ENCODE data around the gene HCN3.

Gene HCN3

GRCh38 chr1:155300024-155300423 lies 22.8 kb downstream of the HCN3 start:
- TF ChIP-seq, protein P1, sequence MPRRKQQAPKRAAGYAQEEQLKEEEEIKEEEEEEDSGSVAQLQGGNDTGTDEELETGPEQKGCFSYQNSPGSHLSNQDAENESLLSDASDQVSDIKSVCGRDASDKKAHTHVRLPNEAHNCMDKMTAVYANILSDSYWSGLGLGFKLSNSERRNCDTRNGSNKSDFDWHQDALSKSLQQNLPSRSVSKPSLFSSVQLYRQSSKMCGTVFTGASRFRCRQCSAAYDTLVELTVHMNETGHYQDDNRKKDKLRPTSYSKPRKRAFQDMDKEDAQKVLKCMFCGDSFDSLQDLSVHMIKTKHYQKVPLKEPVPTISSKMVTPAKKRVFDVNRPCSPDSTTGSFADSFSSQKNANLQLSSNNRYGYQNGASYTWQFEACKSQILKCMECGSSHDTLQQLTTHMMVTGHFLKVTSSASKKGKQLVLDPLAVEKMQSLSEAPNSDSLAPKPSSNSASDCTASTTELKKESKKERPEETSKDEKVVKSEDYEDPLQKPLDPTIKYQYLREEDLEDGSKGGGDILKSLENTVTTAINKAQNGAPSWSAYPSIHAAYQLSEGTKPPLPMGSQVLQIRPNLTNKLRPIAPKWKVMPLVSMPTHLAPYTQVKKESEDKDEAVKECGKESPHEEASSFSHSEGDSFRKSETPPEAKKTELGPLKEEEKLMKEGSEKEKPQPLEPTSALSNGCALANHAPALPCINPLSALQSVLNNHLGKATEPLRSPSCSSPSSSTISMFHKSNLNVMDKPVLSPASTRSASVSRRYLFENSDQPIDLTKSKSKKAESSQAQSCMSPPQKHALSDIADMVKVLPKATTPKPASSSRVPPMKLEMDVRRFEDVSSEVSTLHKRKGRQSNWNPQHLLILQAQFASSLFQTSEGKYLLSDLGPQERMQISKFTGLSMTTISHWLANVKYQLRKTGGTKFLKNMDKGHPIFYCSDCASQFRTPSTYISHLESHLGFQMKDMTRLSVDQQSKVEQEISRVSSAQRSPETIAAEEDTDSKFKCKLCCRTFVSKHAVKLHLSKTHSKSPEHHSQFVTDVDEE (CRISPR knock-in tag; IDR thresholded peaks at IDR 0.05), result no peak
- TF ChIP-seq OSR1 (CRISPR knock-in tag; IDR thresholded peaks at IDR 0.05) (no peak), RARB (CRISPR knock-in tag; IDR thresholded peaks at IDR 0.05) (no peak), SNAI2 (CRISPR knock-in tag; IDR thresholded peaks at IDR 0.05) (no peak), ZNF70 (CRISPR knock-in tag; IDR thresholded peaks at IDR 0.05) (no peak), PPARA (CRISPR knock-in tag; IDR thresholded peaks at IDR 0.05; ENCODE audit: borderline replicate concordance) (no peak), ISL1 (CRISPR knock-in tag; IDR thresholded peaks at IDR 0.05) (no peak), GLIS3 (CRISPR knock-in tag; IDR thresholded peaks at IDR 0.05) (no peak), PATZ1 (CRISPR knock-in tag; IDR thresholded peaks at IDR 0.05; ENCODE audit: borderline replicate concordance) (no peak), ZNF8 (CRISPR knock-in tag; IDR thresholded peaks at IDR 0.05) (no peak), ZNF565 (CRISPR knock-in tag; conservative IDR thresholded peaks at IDR 0.05; ENCODE audit: low read depth) (no peak), CSDC2 (CRISPR knock-in tag; IDR thresholded peaks at IDR 0.05) (no peak), ZFP30 (CRISPR knock-in tag; IDR thresholded peaks at IDR 0.05) (no peak), ESRRG (CRISPR knock-in tag; IDR thresholded peaks at IDR 0.05) (no peak), ZFP3 (CRISPR knock-in tag; IDR thresholded peaks at IDR 0.05) (no peak)
- TF ChIP-seq, protein P2, sequence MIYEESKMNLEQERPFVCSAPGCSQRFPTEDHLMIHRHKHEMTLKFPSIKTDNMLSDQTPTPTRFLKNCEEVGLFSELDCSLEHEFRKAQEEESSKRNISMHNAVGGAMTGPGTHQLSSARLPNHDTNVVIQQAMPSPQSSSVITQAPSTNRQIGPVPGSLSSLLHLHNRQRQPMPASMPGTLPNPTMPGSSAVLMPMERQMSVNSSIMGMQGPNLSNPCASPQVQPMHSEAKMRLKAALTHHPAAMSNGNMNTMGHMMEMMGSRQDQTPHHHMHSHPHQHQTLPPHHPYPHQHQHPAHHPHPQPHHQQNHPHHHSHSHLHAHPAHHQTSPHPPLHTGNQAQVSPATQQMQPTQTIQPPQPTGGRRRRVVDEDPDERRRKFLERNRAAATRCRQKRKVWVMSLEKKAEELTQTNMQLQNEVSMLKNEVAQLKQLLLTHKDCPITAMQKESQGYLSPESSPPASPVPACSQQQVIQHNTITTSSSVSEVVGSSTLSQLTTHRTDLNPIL (CRISPR knock-in tag; IDR thresholded peaks at IDR 0.05; ENCODE audit: low read depth), result no peak
- TF ChIP-seq, protein P3, sequence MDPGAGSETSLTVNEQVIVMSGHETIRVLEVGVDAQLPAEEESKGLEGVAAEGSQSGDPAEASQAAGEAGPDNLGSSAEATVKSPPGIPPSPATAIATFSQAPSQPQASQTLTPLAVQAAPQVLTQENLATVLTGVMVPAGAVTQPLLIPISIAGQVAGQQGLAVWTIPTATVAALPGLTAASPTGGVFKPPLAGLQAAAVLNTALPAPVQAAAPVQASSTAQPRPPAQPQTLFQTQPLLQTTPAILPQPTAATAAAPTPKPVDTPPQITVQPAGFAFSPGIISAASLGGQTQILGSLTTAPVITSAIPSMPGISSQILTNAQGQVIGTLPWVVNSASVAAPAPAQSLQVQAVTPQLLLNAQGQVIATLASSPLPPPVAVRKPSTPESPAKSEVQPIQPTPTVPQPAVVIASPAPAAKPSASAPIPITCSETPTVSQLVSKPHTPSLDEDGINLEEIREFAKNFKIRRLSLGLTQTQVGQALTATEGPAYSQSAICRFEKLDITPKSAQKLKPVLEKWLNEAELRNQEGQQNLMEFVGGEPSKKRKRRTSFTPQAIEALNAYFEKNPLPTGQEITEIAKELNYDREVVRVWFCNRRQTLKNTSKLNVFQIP (CRISPR knock-in tag; IDR thresholded peaks at IDR 0.05; ENCODE audit: borderline replicate concordance, low read depth), result no peak
- ATAC-seq, result no peak

DNA sequence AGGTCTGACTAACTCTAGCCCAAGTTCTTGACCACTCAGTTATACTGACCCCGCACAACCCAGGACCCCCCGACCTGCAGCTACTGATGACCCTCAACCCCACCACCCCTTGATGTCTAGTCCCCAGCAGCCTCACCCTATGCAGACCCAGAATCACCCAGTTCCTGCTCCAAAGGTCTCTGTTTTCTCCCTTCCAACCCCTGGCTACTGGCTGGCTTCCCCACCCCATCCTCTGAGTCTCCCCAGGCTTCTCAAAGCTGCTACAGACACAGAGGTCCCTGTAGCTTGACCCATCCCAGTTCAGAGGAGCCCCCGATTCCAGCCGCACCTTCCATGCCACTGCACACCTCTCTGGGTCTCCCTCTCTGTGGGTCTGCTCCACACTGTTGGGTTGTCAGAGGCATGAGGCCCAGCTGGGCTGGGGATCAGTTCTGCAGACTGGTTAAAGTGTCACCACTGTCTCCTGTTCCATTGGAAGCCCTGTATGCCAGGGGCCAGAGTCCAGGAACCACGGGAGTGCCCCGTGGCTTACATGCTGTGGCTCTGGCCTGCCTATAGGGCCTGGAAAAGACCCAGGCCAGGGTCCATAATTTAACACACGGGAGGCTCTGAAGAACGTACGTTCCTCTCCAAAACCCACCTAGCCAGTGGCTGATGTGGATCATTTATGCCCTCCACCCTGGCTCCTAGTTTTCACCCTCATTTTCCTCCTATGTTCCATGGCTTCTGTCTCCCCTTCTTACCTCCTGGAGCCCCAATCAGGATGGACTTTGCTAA lies 23.5 kb downstream of the HCN3 start:
- ATAC-seq, result no peak; the same call in 2 of the 3 replicates
- no peak for TF ChIP-seq OSR1 (CRISPR knock-in tag; IDR thresholded peaks at IDR 0.05)
- no peak for TF ChIP-seq ZNF70 (CRISPR knock-in tag; IDR thresholded peaks at IDR 0.05)
- no peak for TF ChIP-seq TCF4 (CRISPR knock-in tag; IDR thresholded peaks at IDR 0.05; ENCODE audit: borderline replicate concordance)

DNA sequence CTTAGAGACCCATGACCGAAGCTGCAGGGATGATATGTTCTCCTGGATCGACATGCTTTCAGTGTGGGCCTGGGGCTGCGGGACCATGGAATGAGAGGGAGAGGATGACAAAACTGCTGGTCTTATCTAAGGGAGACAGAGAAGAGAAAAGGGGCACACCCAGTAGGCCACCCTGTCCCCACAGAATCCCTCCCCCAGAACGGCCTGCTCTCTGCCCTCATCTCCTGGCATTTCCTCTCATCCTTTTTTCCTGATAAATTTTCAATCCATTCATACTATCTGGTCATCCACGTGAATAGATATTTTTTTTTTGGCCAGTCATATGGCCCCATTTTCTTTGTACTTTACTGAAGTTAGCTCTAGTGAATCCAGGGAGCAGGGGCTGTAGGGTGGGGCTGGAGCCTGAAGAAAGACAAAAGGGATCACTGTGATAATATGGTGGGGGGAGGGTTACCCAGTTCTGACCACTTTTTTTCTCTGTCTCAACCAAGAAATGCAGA lies 24.1 kb downstream of the HCN3 start, which contains the start of gene PKLR:
TSS of gene PKLR (minus strand) at position 97 of the 500 bp plus-strand sequence. CDS start at position 54, 43 bp downstream.
- TF ChIP-seq ISL1 (CRISPR knock-in tag; IDR thresholded peaks at IDR 0.05) (no peak), PATZ1 (CRISPR knock-in tag; IDR thresholded peaks at IDR 0.05; ENCODE audit: borderline replicate concordance) (no peak), ZNF8 (CRISPR knock-in tag; IDR thresholded peaks at IDR 0.05) (no peak), ZFP3 (CRISPR knock-in tag; IDR thresholded peaks at IDR 0.05) (no peak), PPARA (CRISPR knock-in tag; IDR thresholded peaks at IDR 0.05; ENCODE audit: borderline replicate concordance) (no peak), ZC3H10 (CRISPR knock-in tag; IDR thresholded peaks at IDR 0.05) (no peak), TOX (CRISPR knock-in tag; IDR thresholded peaks at IDR 0.05; ENCODE audit: borderline replicate concordance) (no peak), GLIS3 (CRISPR knock-in tag; IDR thresholded peaks at IDR 0.05) (no peak), TCF4 (CRISPR knock-in tag; IDR thresholded peaks at IDR 0.05; ENCODE audit: borderline replicate concordance) (no peak), ZNF70 (CRISPR knock-in tag; IDR thresholded peaks at IDR 0.05) (no peak), ZFP30 (CRISPR knock-in tag; IDR thresholded peaks at IDR 0.05) (no peak), ZNF565 (CRISPR knock-in tag; conservative IDR thresholded peaks at IDR 0.05; ENCODE audit: low read depth) (no peak), RARB (CRISPR knock-in tag; IDR thresholded peaks at IDR 0.05) (no peak), CSRNP3 (CRISPR knock-in tag; IDR thresholded peaks at IDR 0.05) (no peak), OSR1 (CRISPR knock-in tag; IDR thresholded peaks at IDR 0.05) (no peak)
- TF ChIP-seq, protein P2 (CRISPR knock-in tag; IDR thresholded peaks at IDR 0.05; ENCODE audit: low read depth), result no peak
- TF ChIP-seq, protein P3 (CRISPR knock-in tag; IDR thresholded peaks at IDR 0.05; ENCODE audit: borderline replicate concordance, low read depth), result no peak
- no peak for ATAC-seq

All from SK-N-SH treated with all-trans-retinoic acid at 6 μM for 48 hours (cell line).